Erythroblast (primary cell): Measurements from ENCODE around the gene PPARGC1A.

ENCODE experiments used
- DNase-seq, 2 experiments: peaks; one replicate each; lab custom pipeline; 2025; lab: John Stamatoyannopoulos, UW
- GATA1 ChIP-seq: IDR thresholded peaks from 2 replicates; pipeline ENCODE4 v1.6.1; 2011; ENCODE audit warnings: low read depth, mild to moderate bottlenecking, control low read depth, low read length, moderate library complexity
- POLR2A ChIP-seq: IDR thresholded peaks from 2 replicates; pipeline ENCODE4 v1.6.1; 2011; ENCODE audit warnings: mild to moderate bottlenecking, low read length

Gene PPARGC1A

GRCh38 chr4:23822181-23822580 is 67.7 kb downstream of the PPARGC1A start:
- TF ChIP-seq POLR2A (no peak), GATA1 (no peak)
- no peak for DNase-seq

- no peak for TF ChIP-seq POLR2A
- TF ChIP-seq GATA1 = no peak
- DNase-seq = no peak
Observed at GRCh38 chr4:23819041-23819511, 70.8 kb downstream of the PPARGC1A start.

DNA sequence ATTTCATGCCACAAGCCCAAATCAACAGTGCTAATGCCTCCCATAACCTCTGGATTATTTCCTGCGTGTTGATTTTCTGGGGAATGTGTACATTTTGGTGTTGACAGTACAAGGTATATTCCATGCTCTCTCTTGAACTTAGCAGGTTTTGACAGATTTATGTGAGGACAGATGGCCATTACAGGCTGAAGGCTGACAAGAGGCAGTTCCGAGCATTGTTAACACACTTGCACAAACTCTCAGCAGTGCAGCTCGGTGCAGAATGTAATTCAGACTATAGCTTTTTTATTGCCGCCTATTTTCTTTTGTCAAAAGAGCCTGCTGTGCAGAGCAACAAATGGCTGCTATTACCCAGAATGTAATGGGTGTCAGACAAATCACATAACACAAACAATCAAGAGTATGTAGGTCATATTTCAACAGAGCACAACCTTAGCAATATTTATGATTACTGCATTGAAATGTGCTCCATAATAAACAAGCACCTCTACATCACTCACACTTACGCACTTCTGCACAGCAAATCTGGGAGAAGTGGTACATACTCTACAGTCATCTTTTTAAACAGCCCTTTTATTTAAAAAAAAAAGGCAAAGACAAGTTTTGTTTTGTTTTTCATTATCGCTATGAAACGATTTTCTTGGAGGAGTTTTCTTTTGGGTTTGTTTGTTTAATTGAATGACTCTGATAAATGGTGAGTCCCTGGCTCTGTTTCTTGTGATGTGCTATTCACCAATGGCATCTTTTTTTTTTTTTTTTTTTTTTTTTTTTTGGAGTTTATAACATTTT is 71.6 kb downstream of the PPARGC1A start:
- no peak for TF ChIP-seq POLR2A
- TF ChIP-seq GATA1 = no peak
- no peak for DNase-seq

DNA sequence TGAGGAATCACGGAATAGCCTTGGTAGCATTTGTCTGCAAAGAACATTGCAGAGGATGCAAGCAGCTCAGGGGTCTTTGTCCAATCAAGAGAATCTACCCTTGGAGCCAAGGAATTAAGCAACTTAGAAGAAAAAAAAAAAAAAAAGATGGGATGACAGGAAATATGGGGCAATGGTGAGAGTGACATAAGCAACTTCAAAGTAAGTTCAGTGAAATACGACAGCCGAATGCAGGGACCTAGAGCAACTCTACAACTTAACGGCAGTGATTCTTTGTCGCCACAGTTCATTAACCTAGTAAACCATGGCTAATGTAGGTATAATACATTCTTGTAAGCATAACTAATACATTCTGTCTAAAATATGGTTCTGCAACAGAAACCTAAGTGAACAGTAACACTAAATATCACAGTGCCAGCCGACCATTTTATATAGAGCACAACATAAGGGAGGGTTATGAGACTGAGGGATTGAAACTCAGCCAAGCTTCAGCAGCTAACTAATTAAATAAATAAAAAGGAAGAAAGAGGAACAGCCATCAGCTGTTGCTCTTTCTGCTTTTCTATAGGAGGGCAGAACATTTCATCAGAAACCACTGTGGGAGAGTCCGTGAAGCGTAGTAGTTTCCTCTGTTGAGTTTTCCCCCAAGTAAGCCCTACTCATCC is 74.7 kb downstream of the PPARGC1A start:
- no peak for TF ChIP-seq POLR2A
- no peak for TF ChIP-seq GATA1
- DNase-seq = no peak

DNA sequence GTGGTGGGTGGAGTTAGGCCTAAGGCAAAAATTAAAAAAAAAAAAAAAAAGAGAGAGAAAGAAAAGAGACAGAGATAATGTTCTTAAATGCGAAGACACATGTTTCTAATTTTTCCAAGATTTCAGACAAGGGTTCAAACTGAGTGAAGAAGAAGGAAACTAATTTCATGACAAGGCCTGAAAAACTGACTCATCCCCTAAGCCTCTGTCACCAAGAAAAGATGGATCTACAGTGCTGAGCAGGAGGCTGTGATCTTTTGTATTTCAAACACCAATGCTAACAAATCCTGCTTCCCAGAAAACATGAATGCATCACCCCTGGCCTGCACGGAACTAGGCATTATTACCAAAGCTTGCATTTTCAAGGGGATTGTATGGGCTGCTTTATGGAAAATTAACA is 75.3 kb downstream of the PPARGC1A start:
- TF ChIP-seq GATA1 (no peak), POLR2A (no peak)
- DNase-seq = no peak

GRCh38 chr4:23811161-23811560 is 78.7 kb downstream of the PPARGC1A start:
- TF ChIP-seq POLR2A = no peak
- no peak for DNase-seq

DNA sequence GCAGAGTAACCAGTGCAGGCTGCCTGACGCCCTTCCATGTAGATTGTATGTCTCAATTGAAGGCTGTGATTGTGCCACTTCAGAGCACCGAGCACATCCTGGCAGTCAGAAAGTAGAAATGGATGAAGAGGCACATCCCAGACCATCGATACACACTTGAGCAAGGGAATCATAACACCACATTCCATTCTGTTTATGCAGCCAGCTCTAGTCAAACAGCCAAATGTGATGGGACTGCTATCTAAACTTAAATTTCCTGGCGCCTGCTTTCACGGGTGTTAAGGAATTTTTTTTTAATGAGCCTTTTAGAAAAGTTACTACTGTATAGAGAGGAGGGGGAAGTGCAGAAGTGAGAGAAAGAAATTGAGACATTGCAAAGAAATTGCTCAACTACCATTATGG is 84.4 kb downstream of the PPARGC1A start:
- TF ChIP-seq GATA1 = no peak
- no peak for TF ChIP-seq POLR2A
- no peak for DNase-seq

- DNase-seq = no peak
- TF ChIP-seq POLR2A (no peak), GATA1 (no peak)
Observed at GRCh38 chr4:23789762-23790161, 100.1 kb downstream of the PPARGC1A start.

- DNase-seq = no peak
- TF ChIP-seq GATA1 = no peak
- no peak for TF ChIP-seq POLR2A
Observed at GRCh38 chr4:23788460-23788859, 101.4 kb downstream of the PPARGC1A start.

GRCh38 chr4:23788027-23788426 is 101.8 kb downstream of the PPARGC1A start:
- TF ChIP-seq GATA1 = no peak
- no peak for TF ChIP-seq POLR2A
- no peak for DNase-seq

- TF ChIP-seq POLR2A (no peak), GATA1 (no peak)
- no peak for DNase-seq
Observed at GRCh38 chr4:23782778-23783437, 106.9 kb downstream of the PPARGC1A start.

DNA sequence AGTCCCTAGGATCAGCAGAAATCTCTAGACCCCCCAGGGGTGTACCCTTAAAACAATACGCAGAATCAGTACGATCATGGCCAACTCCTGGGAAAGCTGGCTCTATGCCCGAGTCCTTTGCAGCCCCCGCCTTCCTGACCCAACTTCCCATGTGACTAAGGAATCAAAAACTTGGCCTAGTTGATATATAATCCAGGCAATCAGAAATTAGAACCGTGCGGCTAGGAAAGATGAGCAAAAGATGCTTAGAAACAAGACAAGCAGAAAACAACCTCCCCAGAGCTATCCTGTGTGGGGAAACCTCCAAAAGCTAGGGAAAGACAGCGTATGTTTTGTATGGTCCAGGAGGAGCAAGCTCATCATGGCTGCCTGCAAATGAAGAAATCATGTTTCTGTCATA is 110.0 kb downstream of the PPARGC1A start:
- no peak for DNase-seq
- TF ChIP-seq POLR2A = no peak
- no peak for TF ChIP-seq GATA1

DNA sequence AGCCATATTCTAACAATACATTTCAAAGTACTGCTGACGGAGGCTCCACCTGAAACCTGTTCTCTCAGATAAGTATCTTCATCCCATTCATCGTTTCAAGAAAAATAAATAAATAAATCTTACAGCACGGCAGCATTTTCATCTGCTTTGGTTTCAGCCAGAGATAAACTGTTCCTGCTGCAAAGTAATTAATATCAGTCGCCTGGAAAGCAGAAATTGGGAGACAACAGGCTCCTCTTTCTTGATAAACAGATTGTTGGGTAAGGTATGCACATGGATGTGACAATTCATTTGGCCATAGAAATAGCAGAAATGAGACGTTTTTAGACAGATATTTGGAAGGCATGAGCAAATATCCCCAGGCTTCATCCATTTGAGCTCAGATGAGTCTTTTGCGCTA is 110.4 kb downstream of the PPARGC1A start:
- TF ChIP-seq POLR2A (no peak), GATA1 (no peak)
- DNase-seq = no peak

DNA sequence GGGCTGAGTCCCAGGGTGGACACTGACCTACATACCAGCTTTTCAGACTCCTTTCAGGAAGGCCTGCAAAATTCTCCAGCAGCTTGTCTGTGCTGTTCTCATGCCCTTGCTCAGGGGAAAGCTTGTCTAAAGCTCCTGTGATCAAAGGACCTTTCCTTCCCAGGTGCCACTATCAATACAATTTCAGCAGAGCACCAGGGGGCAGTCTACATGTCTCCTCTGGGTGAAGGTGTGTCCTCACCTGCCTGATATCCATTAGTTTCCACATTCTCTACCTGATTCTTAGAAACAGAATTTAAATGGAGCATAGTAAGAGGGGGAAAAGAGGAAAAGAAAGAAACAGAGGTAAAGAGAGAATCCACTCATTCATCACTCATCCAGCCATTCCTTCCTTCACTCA is 114.2 kb downstream of the PPARGC1A start:
- no peak for DNase-seq
- TF ChIP-seq POLR2A = no peak
- no peak for TF ChIP-seq GATA1
